Measurements from ENCODE around the gene SMARCB1. TPM values are rescaled to one million over a fixed set of nuclear protein-coding genes. Genes with fewer than 3 reads are reported as not detected.

SMARCB1 gene
- total RNA-seq, 1 experiment from 2014 or later = 115 TPM

GRCh38 chr22:23875801-23876200 lies 89.0 kb downstream of the SMARCB1 start:
- no peak for DNase-seq (ENCODE audit: unreplicated experiment)
- ChIA-PET POLR2A (no interaction called here), CTCF (interaction anchor here (0.9 kb wide), 1 partner anchor 16 kb away, joined by 3 read pairs; no protein-coding TSS in a partner anchor)
- TF ChIP-seq CTCF (IDR thresholded peaks at IDR 0.05; ENCODE audit: unreplicated experiment) = no peak
- H3K27ac Mint-ChIP-seq (ENCODE audit: low read depth, unreplicated experiment) = no peak overlapping the region
- H3K4me1 Mint-ChIP-seq (ENCODE audit: insufficient read depth, unreplicated experiment) = no peaks in the 10 kb centered on the region
- H3K27me3 Mint-ChIP-seq (ENCODE audit: insufficient read depth, unreplicated experiment) = no peaks in the 10 kb centered on the region
- peaks cover 20% of the 10 kb centered on the region for H3K36me3 Mint-ChIP-seq (ENCODE audit: insufficient read depth, unreplicated experiment)
- intact Hi-C loops (cut with micrococcal nuclease) = no loop called here
- no peak overlapping the region for H3K4me3 Mint-ChIP-seq (ENCODE audit: unreplicated experiment)
- BruUV-seq (replicated peaks) = no TSS peak
- no peaks in the 10 kb centered on the region for H3K9me3 Mint-ChIP-seq (ENCODE audit: unreplicated experiment)

- intact Hi-C loops (cut with micrococcal nuclease) = no loop called here
- peaks cover 15% of the 10 kb centered on the region for H3K36me3 Mint-ChIP-seq (ENCODE audit: insufficient read depth, unreplicated experiment)
- no peaks in the 10 kb centered on the region for H3K4me1 Mint-ChIP-seq (ENCODE audit: insufficient read depth, unreplicated experiment)
- no peak for TF ChIP-seq CTCF (IDR thresholded peaks at IDR 0.05; ENCODE audit: unreplicated experiment)
- DNase-seq (ENCODE audit: unreplicated experiment) = no peak
- H3K9me3 Mint-ChIP-seq (ENCODE audit: unreplicated experiment) = no peaks in the 10 kb centered on the region
- ChIA-PET CTCF (interaction anchor here (1.7 kb wide), 1 partner anchor 11 kb away, joined by 5 read pairs; no protein-coding TSS in a partner anchor), POLR2A (no interaction called here)
- no peak overlapping the region for H3K4me3 Mint-ChIP-seq (ENCODE audit: unreplicated experiment)
- BruUV-seq (replicated peaks) = no TSS peak
- no peaks in the 10 kb centered on the region for H3K27me3 Mint-ChIP-seq (ENCODE audit: insufficient read depth, unreplicated experiment)
- H3K27ac Mint-ChIP-seq (ENCODE audit: low read depth, unreplicated experiment) = no peak overlapping the region
These were observed 90.8 kb downstream of the SMARCB1 start for GRCh38 chr22:23877566-23877965.

- no peak for DNase-seq (ENCODE audit: unreplicated experiment)
- H3K4me1 Mint-ChIP-seq (ENCODE audit: insufficient read depth, unreplicated experiment) = no peaks in the 10 kb centered on the region
- CTCF ChIA-PET = interaction anchor here (0.6 to 1.7 kb wide), 2 partner anchors 10 to 28 kb away, joined by 4 to 5 read pairs; no protein-coding TSS in a partner anchor
These were observed 91.5 kb downstream of the SMARCB1 start for GRCh38 chr22:23878219-23878618.

GRCh38 chr22:23882370-23882769 lies 95.6 kb downstream of the SMARCB1 start:
- H3K4me1 Mint-ChIP-seq (ENCODE audit: insufficient read depth, unreplicated experiment) = no peaks in the 10 kb centered on the region
- peaks cover 15% of the 10 kb centered on the region for H3K36me3 Mint-ChIP-seq (ENCODE audit: insufficient read depth, unreplicated experiment)
- no peaks in the 10 kb centered on the region for H3K27me3 Mint-ChIP-seq (ENCODE audit: insufficient read depth, unreplicated experiment)
- intact Hi-C loops (cut with micrococcal nuclease) = no loop called here
- DNase-seq (ENCODE audit: unreplicated experiment) = no peak
- ChIA-PET POLR2A (no interaction called here), CTCF (no interaction called here)
- TF ChIP-seq CTCF (IDR thresholded peaks at IDR 0.05; ENCODE audit: unreplicated experiment) = no peak
- BruUV-seq (replicated peaks) = no TSS peak
- H3K4me3 Mint-ChIP-seq (ENCODE audit: unreplicated experiment) = no peak overlapping the region
- H3K27ac Mint-ChIP-seq (ENCODE audit: low read depth, unreplicated experiment) = no peak overlapping the region
- no peaks in the 10 kb centered on the region for H3K9me3 Mint-ChIP-seq (ENCODE audit: unreplicated experiment)

More at GRCh38 chr22:23878219-23878618, 91.5 kb downstream of the SMARCB1 start:
- intact Hi-C loops (cut with micrococcal nuclease) = no loop called here
- no peak overlapping the region for H3K27ac Mint-ChIP-seq (ENCODE audit: low read depth, unreplicated experiment)
- peaks cover 15% of the 10 kb centered on the region for H3K36me3 Mint-ChIP-seq (ENCODE audit: insufficient read depth, unreplicated experiment)
- H3K4me3 Mint-ChIP-seq (ENCODE audit: unreplicated experiment) = no peak overlapping the region
- POLR2A ChIA-PET = no interaction called here
- no peak for TF ChIP-seq CTCF (IDR thresholded peaks at IDR 0.05; ENCODE audit: unreplicated experiment)
- BruUV-seq (replicated peaks) = no TSS peak
- no peaks in the 10 kb centered on the region for H3K9me3 Mint-ChIP-seq (ENCODE audit: unreplicated experiment)
- H3K27me3 Mint-ChIP-seq (ENCODE audit: insufficient read depth, unreplicated experiment) = no peaks in the 10 kb centered on the region

Data from MCF 10A (cell line).